Measurements from ENCODE around the gene PCDH11Y.
"Not testable (repeated sequence)": the region's sequence is repeated elsewhere in the genome, so short reads cannot be mapped to it uniquely, and the experiment has no call there.

Gene PCDH11Y, protein sequence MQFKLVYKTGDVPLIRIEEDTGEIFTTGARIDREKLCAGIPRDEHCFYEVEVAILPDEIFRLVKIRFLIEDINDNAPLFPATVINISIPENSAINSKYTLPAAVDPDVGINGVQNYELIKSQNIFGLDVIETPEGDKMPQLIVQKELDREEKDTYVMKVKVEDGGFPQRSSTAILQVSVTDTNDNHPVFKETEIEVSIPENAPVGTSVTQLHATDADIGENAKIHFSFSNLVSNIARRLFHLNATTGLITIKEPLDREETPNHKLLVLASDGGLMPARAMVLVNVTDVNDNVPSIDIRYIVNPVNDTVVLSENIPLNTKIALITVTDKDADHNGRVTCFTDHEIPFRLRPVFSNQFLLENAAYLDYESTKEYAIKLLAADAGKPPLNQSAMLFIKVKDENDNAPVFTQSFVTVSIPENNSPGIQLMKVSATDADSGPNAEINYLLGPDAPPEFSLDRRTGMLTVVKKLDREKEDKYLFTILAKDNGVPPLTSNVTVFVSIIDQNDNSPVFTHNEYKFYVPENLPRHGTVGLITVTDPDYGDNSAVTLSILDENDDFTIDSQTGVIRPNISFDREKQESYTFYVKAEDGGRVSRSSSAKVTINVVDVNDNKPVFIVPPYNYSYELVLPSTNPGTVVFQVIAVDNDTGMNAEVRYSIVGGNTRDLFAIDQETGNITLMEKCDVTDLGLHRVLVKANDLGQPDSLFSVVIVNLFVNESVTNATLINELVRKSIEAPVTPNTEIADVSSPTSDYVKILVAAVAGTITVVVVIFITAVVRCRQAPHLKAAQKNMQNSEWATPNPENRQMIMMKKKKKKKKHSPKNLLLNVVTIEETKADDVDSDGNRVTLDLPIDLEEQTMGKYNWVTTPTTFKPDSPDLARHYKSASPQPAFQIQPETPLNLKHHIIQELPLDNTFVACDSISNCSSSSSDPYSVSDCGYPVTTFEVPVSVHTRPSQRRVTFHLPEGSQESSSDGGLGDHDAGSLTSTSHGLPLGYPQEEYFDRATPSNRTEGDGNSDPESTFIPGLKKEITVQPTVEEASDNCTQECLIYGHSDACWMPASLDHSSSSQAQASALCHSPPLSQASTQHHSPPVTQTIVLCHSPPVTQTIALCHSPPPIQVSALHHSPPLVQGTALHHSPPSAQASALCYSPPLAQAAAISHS (N-terminal part only)

DNA sequence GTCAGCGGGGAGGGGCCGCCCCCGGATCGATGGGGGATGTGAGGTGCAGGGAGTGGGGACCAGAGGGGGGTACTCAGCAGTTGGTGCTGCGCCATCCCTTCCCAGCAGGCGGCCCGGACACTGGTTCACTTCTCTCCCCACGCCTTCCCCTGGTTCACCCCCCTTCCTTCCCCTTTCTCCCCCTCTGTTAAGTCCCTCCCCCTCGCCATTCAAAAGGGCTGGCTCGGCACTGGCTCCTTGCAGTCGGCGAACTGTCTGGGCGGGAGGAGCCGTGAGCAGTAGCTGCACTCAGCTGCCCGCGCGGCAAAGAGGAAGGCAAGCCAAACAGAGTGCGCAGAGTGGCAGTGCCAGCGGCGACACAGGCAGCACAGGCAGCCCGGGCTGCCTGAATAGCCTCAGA lies at the start of gene PCDH11Y:
PCDH11Y (plus strand) TSS at position 240 of the 400 bp plus-strand sequence. CDS start 56,804 bp downstream, outside the sequence.
- not testable (repeated sequence) for H3K9me3 ChIP-seq (ENCODE audit: control insufficient read depth, insufficient read depth, low read depth, low read length); H3K4me3 ChIP-seq (ENCODE audit: low read depth, low read length); H3K27me3 ChIP-seq (ENCODE audit: control insufficient read depth, insufficient read depth, low read length); H3K4me1 ChIP-seq (ENCODE audit: control insufficient read depth, insufficient read depth, low read length); H3K9ac ChIP-seq (ENCODE audit: low read length); H3K27ac ChIP-seq (ENCODE audit: low read depth, low read length); H3K36me3 ChIP-seq (ENCODE audit: control insufficient read depth, insufficient read depth, low read length)

DNA sequence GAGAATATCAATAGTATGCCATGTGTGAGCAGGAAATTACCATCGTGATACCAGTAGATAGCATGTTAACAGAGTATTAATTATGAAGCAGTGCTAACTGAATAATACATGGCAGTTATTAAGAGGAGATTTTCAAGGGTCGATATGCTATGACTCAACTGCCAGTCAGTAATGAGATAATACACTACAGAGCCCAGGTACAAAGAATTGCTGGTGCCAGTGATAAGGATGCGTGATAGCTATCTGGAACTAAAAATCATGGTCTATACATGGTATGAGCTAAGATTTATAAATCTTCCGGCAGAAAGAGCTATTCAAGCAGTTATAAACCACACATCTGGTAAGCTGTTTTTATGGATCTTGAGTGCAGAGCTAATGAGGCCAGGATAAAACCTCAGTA lies 32.2 kb upstream of the PCDH11Y start:
- not testable (repeated sequence) for H3K9ac ChIP-seq (ENCODE audit: low read length); H3K9me3 ChIP-seq (ENCODE audit: control insufficient read depth, insufficient read depth, low read depth, low read length); H3K36me3 ChIP-seq (ENCODE audit: control insufficient read depth, insufficient read depth, low read length); H3K4me1 ChIP-seq (ENCODE audit: control insufficient read depth, insufficient read depth, low read length); H3K4me3 ChIP-seq (ENCODE audit: low read depth, low read length); H3K27ac ChIP-seq (ENCODE audit: low read depth, low read length); H3K27me3 ChIP-seq (ENCODE audit: control insufficient read depth, insufficient read depth, low read length)

DNA sequence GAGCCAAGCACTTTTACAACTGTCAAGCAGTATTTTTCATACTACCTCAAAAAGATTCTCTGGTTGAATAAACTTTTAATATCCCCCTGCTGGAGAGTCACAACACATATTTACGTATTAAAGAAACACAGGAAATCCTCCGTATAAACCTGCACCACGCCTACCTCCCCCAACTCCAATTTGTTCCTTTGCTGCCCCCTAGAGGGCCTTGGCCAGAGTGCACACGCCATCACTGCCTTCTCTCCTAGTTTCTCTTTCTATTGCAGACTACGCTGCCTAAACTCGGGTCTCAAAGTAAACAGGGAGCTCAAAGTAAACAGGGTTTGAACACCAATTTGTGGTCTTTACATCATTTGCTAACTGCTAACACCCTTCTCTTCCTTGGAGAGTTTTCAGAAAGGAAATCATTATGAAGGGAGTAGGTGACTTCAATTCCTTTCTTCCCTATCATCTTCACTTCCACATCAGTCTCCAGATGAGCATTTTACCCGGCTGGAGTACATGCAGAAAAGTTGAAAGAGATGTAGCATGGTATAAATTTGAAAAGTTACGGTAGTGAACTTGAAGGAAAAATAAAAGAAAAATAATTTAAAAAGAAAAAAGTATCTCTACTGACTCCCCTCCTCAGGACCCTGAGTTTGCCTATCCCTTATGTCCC lies 8.2 kb upstream of the PCDH11Y start:
- H3K9me3 ChIP-seq (ENCODE audit: control insufficient read depth, insufficient read depth, low read depth, low read length); H3K4me1 ChIP-seq (ENCODE audit: control insufficient read depth, insufficient read depth, low read length); H3K9ac ChIP-seq (ENCODE audit: low read length); H3K27ac ChIP-seq (ENCODE audit: low read depth, low read length); H3K27me3 ChIP-seq (ENCODE audit: control insufficient read depth, insufficient read depth, low read length); H3K4me3 ChIP-seq (ENCODE audit: low read depth, low read length); H3K36me3 ChIP-seq (ENCODE audit: control insufficient read depth, insufficient read depth, low read length): not testable (repeated sequence)

DNA sequence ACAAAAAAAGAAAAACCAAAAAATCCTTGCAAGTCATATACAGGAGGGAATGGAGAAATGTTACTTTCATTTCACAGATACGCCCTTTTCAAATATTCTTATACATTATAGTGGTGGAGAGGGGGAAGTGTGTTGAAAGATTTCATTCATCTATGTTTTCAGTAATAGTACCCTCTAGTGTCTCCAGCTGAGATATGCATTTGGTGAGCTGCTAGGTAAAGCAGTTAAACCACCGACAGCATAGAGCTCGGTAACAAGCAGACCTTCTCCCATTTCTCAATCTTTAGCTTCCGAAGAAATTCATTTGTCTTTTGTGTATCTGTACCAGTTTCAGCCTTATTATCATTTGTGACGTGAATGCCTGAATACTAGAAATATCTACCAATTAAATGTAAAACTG lies 5.2 kb upstream of the PCDH11Y start:
- H3K4me3 ChIP-seq (ENCODE audit: low read depth, low read length); H3K27ac ChIP-seq (ENCODE audit: low read depth, low read length); H3K9ac ChIP-seq (ENCODE audit: low read length); H3K36me3 ChIP-seq (ENCODE audit: control insufficient read depth, insufficient read depth, low read length); H3K27me3 ChIP-seq (ENCODE audit: control insufficient read depth, insufficient read depth, low read length); H3K4me1 ChIP-seq (ENCODE audit: control insufficient read depth, insufficient read depth, low read length); H3K9me3 ChIP-seq (ENCODE audit: control insufficient read depth, insufficient read depth, low read depth, low read length): not testable (repeated sequence)

DNA sequence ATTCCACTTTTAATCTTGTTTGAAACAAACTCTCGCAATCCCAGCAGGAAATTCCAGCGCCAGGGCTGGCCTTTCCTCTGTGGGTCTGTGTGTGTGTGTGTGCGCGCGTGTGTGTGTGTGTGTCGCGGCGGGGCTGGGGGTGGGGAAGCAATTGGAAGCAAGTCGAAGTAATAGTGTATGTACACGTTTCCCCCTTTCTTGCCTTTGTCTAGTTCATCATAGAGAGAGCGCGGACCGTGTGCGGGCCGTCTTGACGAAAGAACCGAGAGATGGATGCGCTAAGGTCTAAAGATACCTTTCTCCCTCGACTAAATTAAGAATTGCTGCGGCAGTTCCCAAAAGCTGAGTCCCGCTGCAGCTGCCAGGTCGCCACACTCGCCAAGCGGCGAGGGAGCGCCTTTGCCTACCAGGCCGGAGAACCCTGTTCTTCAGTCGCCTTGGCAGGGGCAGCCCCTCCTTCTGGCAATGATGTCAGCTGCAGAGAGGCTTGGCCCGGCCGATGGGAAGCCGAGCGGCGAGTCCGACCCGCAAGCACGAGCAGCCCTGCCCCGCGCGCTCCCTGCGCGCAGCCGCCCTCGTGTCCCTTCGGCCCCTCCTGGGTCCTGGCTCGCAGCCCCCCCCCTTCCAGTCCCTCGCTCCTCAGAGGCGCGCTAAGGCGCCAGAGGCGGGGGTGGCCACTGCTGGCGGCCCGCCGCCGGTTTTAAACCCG lies 2.5 kb downstream of the PCDH11Y start:
- not testable (repeated sequence) for H3K4me3 ChIP-seq (ENCODE audit: low read depth, low read length); H3K9me3 ChIP-seq (ENCODE audit: control insufficient read depth, insufficient read depth, low read depth, low read length); H3K27ac ChIP-seq (ENCODE audit: low read depth, low read length); H3K9ac ChIP-seq (ENCODE audit: low read length); H3K27me3 ChIP-seq (ENCODE audit: control insufficient read depth, insufficient read depth, low read length); H3K36me3 ChIP-seq (ENCODE audit: control insufficient read depth, insufficient read depth, low read length); H3K4me1 ChIP-seq (ENCODE audit: control insufficient read depth, insufficient read depth, low read length)

DNA sequence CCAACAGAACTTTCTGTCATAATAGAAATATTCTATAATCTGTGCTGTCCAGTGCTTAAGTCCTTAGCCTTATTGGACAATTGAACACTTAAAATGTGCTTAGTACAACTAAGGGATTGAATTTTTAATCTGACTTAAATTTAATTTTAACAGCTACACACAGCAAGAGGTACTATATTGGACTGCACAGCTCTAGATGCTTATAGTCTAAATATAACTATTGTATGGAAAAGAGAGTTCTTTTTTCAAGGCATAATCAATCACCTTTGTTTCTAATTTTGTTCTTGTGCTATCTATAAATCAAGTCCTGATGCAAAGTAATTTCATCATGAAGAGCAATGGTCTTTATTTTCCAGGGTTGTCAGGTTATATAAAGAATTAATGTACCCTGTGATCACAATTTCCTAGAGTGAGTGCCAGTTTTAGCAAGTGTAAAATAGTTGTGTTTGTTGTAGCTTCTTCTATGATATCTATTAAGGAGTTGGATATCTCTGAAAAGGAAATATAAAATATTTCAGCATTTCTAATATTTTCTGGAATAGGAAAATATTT lies 39.0 kb downstream of the PCDH11Y start:
- not testable (repeated sequence) for H3K9ac ChIP-seq (ENCODE audit: low read length); H3K9me3 ChIP-seq (ENCODE audit: control insufficient read depth, insufficient read depth, low read depth, low read length); H3K4me3 ChIP-seq (ENCODE audit: low read depth, low read length); H3K36me3 ChIP-seq (ENCODE audit: control insufficient read depth, insufficient read depth, low read length); H3K27ac ChIP-seq (ENCODE audit: low read depth, low read length); H3K4me1 ChIP-seq (ENCODE audit: control insufficient read depth, insufficient read depth, low read length); H3K27me3 ChIP-seq (ENCODE audit: control insufficient read depth, insufficient read depth, low read length)

DNA sequence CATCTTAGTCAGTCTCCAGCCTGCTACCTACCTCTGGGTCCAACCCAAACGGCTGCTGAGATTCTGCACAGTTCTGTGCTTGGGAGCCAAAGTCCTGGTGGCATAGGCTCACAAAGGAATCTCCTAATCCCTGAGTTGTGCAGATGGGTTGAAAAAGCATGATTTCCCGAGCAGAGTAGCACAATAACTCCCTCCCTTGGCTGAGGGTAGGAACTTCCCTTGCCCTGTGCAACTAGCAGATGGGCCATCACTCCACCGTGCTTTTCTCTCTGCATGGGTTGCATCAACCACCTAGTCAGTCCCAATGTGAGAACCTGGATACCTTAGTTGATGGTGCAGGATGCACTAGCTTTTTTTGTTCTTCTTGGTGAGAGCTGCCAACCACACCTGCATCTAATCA lies 82.9 kb downstream of the PCDH11Y start:
- not testable (repeated sequence) for H3K9me3 ChIP-seq (ENCODE audit: control insufficient read depth, insufficient read depth, low read depth, low read length); H3K36me3 ChIP-seq (ENCODE audit: control insufficient read depth, insufficient read depth, low read length); H3K27me3 ChIP-seq (ENCODE audit: control insufficient read depth, insufficient read depth, low read length); H3K4me3 ChIP-seq (ENCODE audit: low read depth, low read length); H3K4me1 ChIP-seq (ENCODE audit: control insufficient read depth, insufficient read depth, low read length); H3K27ac ChIP-seq (ENCODE audit: low read depth, low read length); H3K9ac ChIP-seq (ENCODE audit: low read length)

DNA sequence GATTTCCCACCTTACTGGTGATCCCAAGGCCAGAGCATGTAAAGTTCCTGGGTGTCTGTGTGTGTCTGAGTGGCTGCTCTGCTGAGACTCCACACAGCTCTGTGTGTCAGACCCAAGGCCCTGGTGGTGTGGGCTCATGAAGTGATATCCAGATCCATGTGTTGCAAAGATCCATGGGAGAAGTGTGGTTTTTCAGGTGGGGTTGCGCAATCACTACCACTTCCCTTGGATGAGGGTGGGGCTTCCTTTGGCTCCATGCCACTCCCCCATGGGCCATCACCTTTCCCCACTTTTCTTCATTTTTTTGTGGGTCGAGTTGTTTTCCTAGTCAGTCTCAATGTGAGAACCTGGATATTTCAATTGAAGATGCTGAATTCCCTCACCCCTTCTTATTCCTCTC lies 182.9 kb downstream of the PCDH11Y start:
- H3K9me3 ChIP-seq (ENCODE audit: control insufficient read depth, insufficient read depth, low read depth, low read length); H3K9ac ChIP-seq (ENCODE audit: low read length); H3K27me3 ChIP-seq (ENCODE audit: control insufficient read depth, insufficient read depth, low read length); H3K4me1 ChIP-seq (ENCODE audit: control insufficient read depth, insufficient read depth, low read length); H3K4me3 ChIP-seq (ENCODE audit: low read depth, low read length); H3K36me3 ChIP-seq (ENCODE audit: control insufficient read depth, insufficient read depth, low read length); H3K27ac ChIP-seq (ENCODE audit: low read depth, low read length): not testable (repeated sequence)

DNA sequence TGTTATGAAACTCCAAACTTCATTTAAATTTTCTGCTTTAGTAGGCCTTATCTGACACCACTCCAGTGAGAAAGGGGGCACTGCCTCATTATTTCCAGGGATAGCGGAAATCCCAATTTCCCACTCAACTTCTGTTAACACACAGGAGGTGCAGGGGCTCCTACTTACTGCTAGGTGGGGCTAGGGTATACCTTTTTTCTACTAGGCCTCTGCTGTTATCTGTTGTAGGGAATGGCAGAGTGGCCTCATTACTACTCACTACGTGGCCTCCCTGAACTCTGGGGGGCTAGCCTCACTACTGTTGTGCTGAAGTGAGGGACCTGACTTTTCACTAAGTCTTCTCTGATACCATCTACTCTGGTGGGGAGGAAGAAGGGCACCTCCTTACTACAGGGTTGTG lies 215.0 kb downstream of the PCDH11Y start:
- not testable (repeated sequence) for H3K36me3 ChIP-seq (ENCODE audit: control insufficient read depth, insufficient read depth, low read length); H3K4me3 ChIP-seq (ENCODE audit: low read depth, low read length); H3K4me1 ChIP-seq (ENCODE audit: control insufficient read depth, insufficient read depth, low read length); H3K9me3 ChIP-seq (ENCODE audit: control insufficient read depth, insufficient read depth, low read depth, low read length); H3K27me3 ChIP-seq (ENCODE audit: control insufficient read depth, insufficient read depth, low read length); H3K9ac ChIP-seq (ENCODE audit: low read length); H3K27ac ChIP-seq (ENCODE audit: low read depth, low read length)

DNA sequence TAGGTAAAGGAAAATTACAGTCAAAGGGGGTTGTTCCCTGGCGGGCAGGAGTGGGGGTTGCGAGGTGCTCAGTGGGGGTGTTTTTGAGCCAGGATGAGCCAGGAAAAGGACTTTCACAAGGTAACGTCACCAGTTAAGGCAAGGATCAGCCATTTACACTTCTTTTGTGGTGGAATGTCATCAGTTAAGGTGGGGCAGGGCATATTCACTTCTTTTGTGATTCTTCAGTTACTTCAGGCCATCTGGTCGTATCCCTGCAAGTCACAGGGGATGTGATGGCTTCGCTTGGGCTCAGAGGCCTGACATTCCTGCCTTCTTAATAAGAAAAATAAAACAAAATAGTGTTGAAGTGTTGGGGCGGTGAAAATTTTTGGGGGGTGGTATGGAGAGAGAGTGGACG lies 324.8 kb downstream of the PCDH11Y start:
- H3K27ac ChIP-seq (ENCODE audit: low read depth, low read length); H3K9me3 ChIP-seq (ENCODE audit: control insufficient read depth, insufficient read depth, low read depth, low read length); H3K36me3 ChIP-seq (ENCODE audit: control insufficient read depth, insufficient read depth, low read length); H3K4me1 ChIP-seq (ENCODE audit: control insufficient read depth, insufficient read depth, low read length); H3K4me3 ChIP-seq (ENCODE audit: low read depth, low read length); H3K27me3 ChIP-seq (ENCODE audit: control insufficient read depth, insufficient read depth, low read length); H3K9ac ChIP-seq (ENCODE audit: low read length): not testable (repeated sequence)

Measured in HUES6 (cell line).